GM06990 (cell line): ENCODE measurements around the gene ARHGAP33.

Experiments used
- DNase-seq: peaks from one replicate; pipeline ENCODE4 v3.0.0-alpha.2; 2011; ENCODE audit not compliant: insufficient read length; ENCODE audit errors: extremely low read depth
- H3K27me3 ChIP-seq: replicated peaks from 2 replicates; pipeline ENCODE4 v1.6.0; 2011; ENCODE audit warnings: low read length; ENCODE audit not compliant: control insufficient read depth, insufficient read depth
- H3K36me3 ChIP-seq: 2 replicates; pipeline ENCODE4 v1.5.1; 2011; ENCODE audit warnings: low read length; ENCODE audit not compliant: control insufficient read depth, insufficient read depth
- H3K4me3 ChIP-seq: replicated peaks from 2 replicates; pipeline ENCODE4 v1.5.1; 2011; ENCODE audit warnings: low read depth, mild to moderate bottlenecking, control low read depth, low read length
- CTCF ChIP-seq: IDR thresholded peaks from 2 replicates; pipeline ENCODE4 v1.5.1; 2011; ENCODE audit warnings: low read length, control low read depth, mild to moderate bottlenecking, inconsistent platforms; ENCODE audit not compliant: insufficient read depth, poor library complexity, severe bottlenecking

The ARHGAP33 gene

GRCh38 chr19:35748106-35749020 is 27.0 kb upstream of the ARHGAP33 start, which contains the start of gene LIN37:
LIN37 (plus strand) TSS chr19:35748576; CDS start chr19:35748725, 149 bp downstream.
- no peak for TF ChIP-seq CTCF
- peak; percentile 98 for DNase-seq
- H3K27me3 ChIP-seq: no peaks in the 10 kb centered on the region
- H3K36me3 ChIP-seq: peaks cover 9% of the 10 kb centered on the region
- H3K4me3 ChIP-seq: peak within 1 kb of the TSS; percentile 82

- no peak for DNase-seq
- peaks cover 17% of the 10 kb centered on the region for H3K36me3 ChIP-seq
- no peak for TF ChIP-seq CTCF
- no peak overlapping the region for H3K4me3 ChIP-seq
- no peaks in the 10 kb centered on the region for H3K27me3 ChIP-seq
Measured at GRCh38 chr19:35750167-35750566, 25.2 kb upstream of the ARHGAP33 start.

GRCh38 chr19:35751839-35752745 is 23.3 kb upstream of the ARHGAP33 start:
- no peak overlapping the region for H3K4me3 ChIP-seq
- peaks cover 17% of the 10 kb centered on the region for H3K36me3 ChIP-seq
- no peaks in the 10 kb centered on the region for H3K27me3 ChIP-seq
- DNase-seq: no peak
- TF ChIP-seq CTCF: no peak

- TF ChIP-seq CTCF: no peak
- H3K4me3 ChIP-seq: no peak overlapping the region
- H3K27me3 ChIP-seq: no peaks in the 10 kb centered on the region
- H3K36me3 ChIP-seq: peaks cover 17% of the 10 kb centered on the region
- DNase-seq: no peak
Measured at GRCh38 chr19:35752746-35753350, 22.5 kb upstream of the ARHGAP33 start.

- no peak overlapping the region for H3K4me3 ChIP-seq
- no peaks in the 10 kb centered on the region for H3K27me3 ChIP-seq
- no peak for TF ChIP-seq CTCF
- H3K36me3 ChIP-seq: peaks cover 17% of the 10 kb centered on the region
- DNase-seq: no peak
Measured at GRCh38 chr19:35753634-35754369, 21.6 kb upstream of the ARHGAP33 start.
